ENCODE measurements around the gene USP24. TPM values are rescaled to one million over a fixed set of nuclear protein-coding genes. Genes with fewer than 3 reads are reported as not detected.
"Not testable (repeated sequence)": the region's sequence is repeated elsewhere in the genome, so short reads cannot be mapped to it uniquely, and the experiment has no call there.

Gene USP24
- polyA plus RNA-seq, 1 donor from 2014 or later = 29.5 TPM

- Histone ChIP-seq H3K36me3 (ENCODE audit: insufficient read depth, low read length) (no peaks in the 10 kb centered on the region), H3K79me2 (replicated peaks; ENCODE audit: insufficient read depth, low read length) (no peaks in the 10 kb centered on the region), H3K27me3 (ENCODE audit: insufficient read depth, low read depth, low read length) (no peaks in the 10 kb centered on the region), H3K9ac (ENCODE audit: low read length) (no peak overlapping the region), H2AFZ (ENCODE audit: low read depth, low read length) (no peak overlapping the region), H3F3A (ENCODE audit: insufficient read depth, low read length, poor library complexity, severe bottlenecking) (no peaks in the 10 kb centered on the region), H4K20me1 (ENCODE audit: insufficient read depth) (no peaks in the 10 kb centered on the region), H3K9me3 (ENCODE audit: low read length) (no peaks in the 10 kb centered on the region), H3K27ac (ENCODE audit: low read length) (no peak overlapping the region), H3K9me2 (ENCODE audit: insufficient read depth, low read length) (no peaks in the 10 kb centered on the region), H3K4me2 (ENCODE audit: low read length) (no peak overlapping the region), H3K4me3 (ENCODE audit: low read length) (no peak overlapping the region)
- no peak for TF ChIP-seq EZH2 (IDR thresholded peaks at IDR 0.05; ENCODE audit: borderline replicate concordance, insufficient read depth, low read length, poor library complexity, severe bottlenecking)
- TF ChIP-seq POLR2AphosphoS5 (IDR thresholded peaks at IDR 0.05) = no peak
These were observed 17.4 kb upstream of the USP24 start for GRCh38 chr1:55232448-55233144.

- H3F3A ChIP-seq (ENCODE audit: insufficient read depth, low read length, poor library complexity, severe bottlenecking) = no peaks in the 10 kb centered on the region
- H3K36me3 ChIP-seq (ENCODE audit: insufficient read depth, low read length) = no peaks in the 10 kb centered on the region
- no peaks in the 10 kb centered on the region for H3K27me3 ChIP-seq (ENCODE audit: insufficient read depth, low read depth, low read length)
- no peak overlapping the region for H3K4me2 ChIP-seq (ENCODE audit: low read length)
- H4K20me1 ChIP-seq (ENCODE audit: insufficient read depth) = no peaks in the 10 kb centered on the region
- H3K79me2 ChIP-seq (replicated peaks; ENCODE audit: insufficient read depth, low read length) = no peaks in the 10 kb centered on the region
- no peak for TF ChIP-seq POLR2AphosphoS5 (IDR thresholded peaks at IDR 0.05)
- H2AFZ ChIP-seq (ENCODE audit: low read depth, low read length) = no peak overlapping the region
- H3K9ac ChIP-seq (ENCODE audit: low read length) = no peak overlapping the region
- no peaks in the 10 kb centered on the region for H3K9me3 ChIP-seq (ENCODE audit: low read length)
- no peak overlapping the region for H3K27ac ChIP-seq (ENCODE audit: low read length)
- no peak overlapping the region for H3K4me3 ChIP-seq (ENCODE audit: low read length)
- no peaks in the 10 kb centered on the region for H3K9me2 ChIP-seq (ENCODE audit: insufficient read depth, low read length)
These were observed 16.6 kb upstream of the USP24 start for GRCh38 chr1:55231745-55232144.

GRCh38 chr1:55230659-55231058 is 15.5 kb upstream of the USP24 start:
- Histone ChIP-seq H3K79me2 (replicated peaks; ENCODE audit: insufficient read depth, low read length) (no peaks in the 10 kb centered on the region), H3K9me2 (ENCODE audit: insufficient read depth, low read length) (no peaks in the 10 kb centered on the region), H3K4me3 (ENCODE audit: low read length) (no peak overlapping the region), H3K9me3 (ENCODE audit: low read length) (no peaks in the 10 kb centered on the region), H2AFZ (ENCODE audit: low read depth, low read length) (no peak overlapping the region), H4K20me1 (ENCODE audit: insufficient read depth) (no peaks in the 10 kb centered on the region), H3K4me2 (ENCODE audit: low read length) (no peak overlapping the region), H3K36me3 (ENCODE audit: insufficient read depth, low read length) (no peaks in the 10 kb centered on the region), H3F3A (ENCODE audit: insufficient read depth, low read length, poor library complexity, severe bottlenecking) (no peaks in the 10 kb centered on the region), H3K27ac (ENCODE audit: low read length) (no peak overlapping the region), H3K27me3 (ENCODE audit: insufficient read depth, low read depth, low read length) (no peaks in the 10 kb centered on the region), H3K9ac (ENCODE audit: low read length) (no peak overlapping the region)
- TF ChIP-seq TAF1 (IDR thresholded peaks at IDR 0.05; ENCODE audit: low read depth) (no peak), RAD21 (conservative IDR thresholded peaks at IDR 0.05) (no peak), EZH2 (IDR thresholded peaks at IDR 0.05; ENCODE audit: borderline replicate concordance, insufficient read depth, low read length, poor library complexity, severe bottlenecking) (no peak), REST (IDR thresholded peaks at IDR 0.05; ENCODE audit: borderline replicate concordance) (no peak), POLR2AphosphoS5 (IDR thresholded peaks at IDR 0.05) (no peak)

GRCh38 chr1:55229726-55230125 is 14.6 kb upstream of the USP24 start:
- not testable (repeated sequence) for H3F3A ChIP-seq (ENCODE audit: insufficient read depth, low read length, poor library complexity, severe bottlenecking); H3K9me2 ChIP-seq (ENCODE audit: insufficient read depth, low read length); H3K4me3 ChIP-seq (ENCODE audit: low read length); H3K27me3 ChIP-seq (ENCODE audit: insufficient read depth, low read depth, low read length); H3K27ac ChIP-seq (ENCODE audit: low read length); H3K9me3 ChIP-seq (ENCODE audit: low read length); H3K9ac ChIP-seq (ENCODE audit: low read length); H3K79me2 ChIP-seq (replicated peaks; ENCODE audit: insufficient read depth, low read length); H3K4me2 ChIP-seq (ENCODE audit: low read length); H2AFZ ChIP-seq (ENCODE audit: low read depth, low read length); H4K20me1 ChIP-seq (ENCODE audit: insufficient read depth); H3K36me3 ChIP-seq (ENCODE audit: insufficient read depth, low read length)

Measured in neural cell (in vitro differentiated cells).